Effector memory CD4-positive, alpha-beta T cell (primary cell): ENCODE results near the gene TAPBPL.

ENCODE experiments used
- DNase-seq, 3 donors: peaks; one replicate each; pipeline ENCODE4 v3.0.0-alpha.2; 2020
- H3K27ac ChIP-seq: 2 replicates; pipeline ENCODE4 v1.7.0; 2013; ENCODE audit warnings: mild to moderate bottlenecking, low read length, moderate library complexity; ENCODE audit not compliant: insufficient read depth, poor library complexity, severe bottlenecking
- H3K27me3 ChIP-seq: replicated peaks from 2 replicates; pipeline ENCODE4 v1.7.0; 2013; ENCODE audit warnings: mild to moderate bottlenecking, low read length; ENCODE audit not compliant: insufficient read depth, control insufficient read depth, poor library complexity, severe bottlenecking
- H3K36me3 ChIP-seq: 2 replicates; pipeline ENCODE4 v1.7.0; 2013; ENCODE audit warnings: mild to moderate bottlenecking, low read length, moderate library complexity; ENCODE audit not compliant: control insufficient read depth, insufficient read depth
- H3K4me1 ChIP-seq: 2 replicates; pipeline ENCODE4 v1.7.0; 2013; ENCODE audit warnings: low read length, mild to moderate bottlenecking; ENCODE audit not compliant: control insufficient read depth, insufficient read depth, poor library complexity, severe bottlenecking
- H3K4me3 ChIP-seq: 2 replicates; pipeline ENCODE4 v1.7.0; 2013; ENCODE audit warnings: low read length, low read depth, mild to moderate bottlenecking; ENCODE audit not compliant: insufficient read depth, poor library complexity, severe bottlenecking
- H3K9me3 ChIP-seq: 2 replicates; pipeline ENCODE4 v1.7.0; 2013; ENCODE audit warnings: mild to moderate bottlenecking, low read length, moderate library complexity; ENCODE audit not compliant: control insufficient read depth

Gene TAPBPL

GRCh38 chr12:6450869-6451347 is 934 bp upstream of the TAPBPL start:
- no peak for DNase-seq
- no peaks in the 10 kb centered on the region for H3K9me3 ChIP-seq
- peaks cover 20% of the 10 kb centered on the region for H3K36me3 ChIP-seq
- no peaks in the 10 kb centered on the region for H3K27me3 ChIP-seq
- peak overlapping the region; percentile 95 for H3K27ac ChIP-seq
- H3K4me1 ChIP-seq, result peaks cover 36% of the 10 kb centered on the region
- H3K4me3 ChIP-seq, result peak overlapping the region; percentile 94

DNA sequence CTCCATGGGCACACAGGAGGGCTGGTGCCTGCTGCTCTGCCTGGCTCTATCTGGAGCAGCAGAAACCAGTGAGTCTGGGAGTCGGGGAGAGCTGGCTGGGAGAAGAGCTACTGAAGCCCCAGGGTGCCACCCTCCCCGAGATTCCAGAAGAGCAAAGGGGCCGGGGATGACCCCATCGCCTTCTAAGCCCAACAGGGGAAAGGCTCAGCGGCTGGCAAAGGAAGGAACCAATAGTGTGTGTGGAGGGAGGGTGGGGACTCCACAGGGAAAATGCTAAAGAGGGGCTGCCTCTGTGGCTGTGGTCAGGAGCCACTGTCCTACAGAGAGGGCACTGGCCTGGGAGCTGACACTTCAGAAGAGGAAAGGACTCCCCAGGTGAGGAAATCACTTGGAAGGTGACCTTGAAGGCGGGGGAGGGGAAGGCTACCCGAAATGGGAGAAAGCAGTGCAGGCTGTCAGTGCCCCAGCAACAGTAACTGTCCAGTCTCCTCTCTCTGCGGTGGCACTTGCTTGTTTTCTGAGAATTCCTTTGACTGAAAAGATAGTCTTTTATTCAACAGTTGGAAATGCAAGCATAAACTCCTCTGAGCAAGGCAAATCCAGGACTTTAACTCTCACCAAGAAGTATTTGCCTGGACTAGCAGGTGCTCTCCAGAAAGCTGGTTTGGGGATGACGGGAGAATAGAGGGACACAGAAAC is 552 bp downstream of the TAPBPL start:
- H3K9me3 ChIP-seq, result no peaks in the 10 kb centered on the region
- H3K27ac ChIP-seq, result peak overlapping the region; percentile 95
- H3K4me1 ChIP-seq, result peaks cover 39% of the 10 kb centered on the region
- H3K36me3 ChIP-seq, result peaks cover 27% of the 10 kb centered on the region
- no peaks in the 10 kb centered on the region for H3K27me3 ChIP-seq
- H3K4me3 ChIP-seq, result peak overlapping the region; percentile 94
- no peak for DNase-seq

DNA sequence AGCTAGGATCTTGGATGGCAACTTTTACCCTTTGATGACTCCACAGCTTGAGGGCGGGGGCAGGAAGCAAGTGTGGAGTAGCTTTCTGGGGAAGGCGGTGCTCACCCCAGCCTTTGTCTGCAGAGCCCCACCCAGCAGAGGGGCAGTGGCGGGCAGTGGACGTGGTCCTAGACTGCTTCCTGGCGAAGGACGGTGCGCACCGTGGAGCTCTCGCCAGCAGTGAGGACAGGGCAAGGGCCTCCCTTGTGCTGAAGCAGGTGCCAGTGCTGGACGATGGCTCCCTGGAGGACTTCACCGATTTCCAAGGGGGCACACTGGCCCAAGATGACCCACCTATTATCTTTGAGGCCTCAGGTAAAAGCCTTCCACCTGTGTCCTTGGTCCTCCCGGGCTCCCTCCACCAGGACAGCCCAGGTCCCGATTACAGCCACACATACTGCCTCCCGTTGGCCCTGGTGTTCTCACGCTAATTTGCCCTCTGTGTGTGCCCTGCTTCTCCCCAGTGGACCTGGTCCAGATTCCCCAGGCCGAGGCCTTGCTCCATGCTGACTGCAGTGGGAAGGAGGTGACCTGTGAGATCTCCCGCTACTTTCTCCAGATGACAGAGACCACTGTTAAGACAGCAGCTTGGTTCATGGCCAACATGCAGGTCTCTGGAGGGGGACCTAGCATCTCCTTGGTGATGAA is 1.2 kb downstream of the TAPBPL start:
- Histone ChIP-seq H3K27ac (peak overlapping the region; percentile 95), H3K36me3 (peaks cover 32% of the 10 kb centered on the region), H3K9me3 (no peaks in the 10 kb centered on the region), H3K27me3 (no peaks in the 10 kb centered on the region), H3K4me1 (peaks cover 37% of the 10 kb centered on the region), H3K4me3 (peak overlapping the region; percentile 94)
- no peak for DNase-seq

GRCh38 chr12:6457220-6457945 is 5.5 kb downstream of the TAPBPL start:
- Histone ChIP-seq H3K27me3 (no peaks in the 10 kb centered on the region), H3K4me1 (peaks cover 46% of the 10 kb centered on the region), H3K36me3 (peaks cover 39% of the 10 kb centered on the region), H3K9me3 (no peaks in the 10 kb centered on the region), H3K4me3 (no peak overlapping the region), H3K27ac (no peak overlapping the region)
- DNase-seq, result no peak

GRCh38 chr12:6458281-6459003 is 6.6 kb downstream of the TAPBPL start:
- H3K27me3 ChIP-seq, result no peaks in the 10 kb centered on the region
- H3K27ac ChIP-seq, result no peak overlapping the region
- H3K4me3 ChIP-seq, result no peak overlapping the region
- peaks cover 46% of the 10 kb centered on the region for H3K4me1 ChIP-seq
- no peak for DNase-seq
- H3K36me3 ChIP-seq, result peaks cover 39% of the 10 kb centered on the region
- no peaks in the 10 kb centered on the region for H3K9me3 ChIP-seq

GRCh38 chr12:6459004-6459337 is 7.1 kb downstream of the TAPBPL start:
- Histone ChIP-seq H3K9me3 (no peaks in the 10 kb centered on the region), H3K27ac (no peak overlapping the region), H3K4me3 (no peak overlapping the region), H3K27me3 (no peaks in the 10 kb centered on the region), H3K36me3 (peaks cover 39% of the 10 kb centered on the region), H3K4me1 (peaks cover 47% of the 10 kb centered on the region)
- no peak for DNase-seq

DNA sequence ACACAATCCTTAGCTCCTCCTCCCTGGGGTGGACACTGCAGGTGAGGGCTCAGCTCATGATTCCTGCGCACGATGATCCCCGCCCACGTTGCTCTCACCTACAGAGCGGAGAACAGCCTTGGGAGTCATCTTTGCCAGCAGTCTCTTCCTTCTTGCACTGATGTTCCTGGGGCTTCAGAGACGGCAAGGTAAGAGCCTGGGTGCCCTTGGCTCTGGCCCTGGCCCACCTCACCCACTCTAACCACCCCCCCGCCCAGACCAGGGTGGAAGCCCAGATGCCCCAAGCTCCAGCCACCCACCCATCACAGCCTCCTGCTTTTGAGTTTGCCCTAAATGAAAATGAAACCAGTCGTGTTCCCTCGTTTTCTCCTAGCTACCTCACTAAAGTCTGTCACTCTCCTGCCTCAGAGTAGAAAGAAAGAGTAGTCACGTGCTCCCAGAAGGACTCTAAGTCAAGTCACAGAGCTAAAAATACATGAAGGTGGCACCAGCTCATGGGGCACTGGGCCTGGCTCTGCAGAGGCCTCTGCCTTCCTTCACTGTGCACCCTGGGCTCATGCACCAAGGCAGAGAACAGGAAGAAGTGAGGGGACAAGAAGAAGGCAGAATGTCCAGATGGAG is 9.0 kb downstream of the TAPBPL start:
- H3K4me1 ChIP-seq, result peaks cover 63% of the 10 kb centered on the region

DNA sequence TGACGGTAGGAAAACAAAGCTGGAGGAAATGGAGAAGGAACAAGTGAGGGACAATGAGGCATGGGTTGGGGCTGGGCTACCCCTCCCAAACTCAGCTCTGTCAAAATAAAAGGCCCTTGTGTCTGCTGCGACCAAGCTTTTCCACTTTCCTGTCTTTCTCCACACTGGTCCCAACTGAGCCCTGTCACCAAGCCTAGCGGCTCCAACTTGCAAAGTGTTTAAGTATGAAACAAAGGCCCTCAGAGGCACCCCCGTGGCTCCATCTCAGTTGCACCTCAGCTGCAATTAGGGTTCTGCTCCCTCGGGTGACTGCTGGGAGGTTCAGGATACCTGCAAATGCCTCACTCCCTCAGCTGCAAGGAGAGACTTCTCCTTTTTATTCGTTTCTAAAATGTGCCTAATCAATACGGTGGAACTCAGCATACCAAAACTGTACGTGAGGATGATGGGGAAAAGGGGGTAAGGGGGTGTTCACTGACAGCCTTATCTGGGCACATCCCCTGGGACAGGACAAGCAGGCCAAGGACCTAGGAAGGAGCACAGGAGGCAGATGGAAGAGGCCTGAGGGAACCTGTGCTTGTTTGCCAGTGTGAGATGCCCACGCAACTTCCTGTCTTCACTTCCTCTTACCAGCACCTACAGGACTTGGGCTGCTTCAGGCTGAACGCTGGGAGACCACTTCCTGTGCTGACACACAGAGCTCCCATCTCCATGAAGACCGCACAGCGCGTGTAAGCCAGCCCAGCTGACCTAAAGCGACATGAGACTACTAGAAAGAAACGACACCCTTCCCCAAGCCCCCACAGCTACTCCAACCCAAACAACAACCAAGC is 9.8 kb downstream of the TAPBPL start:
- peaks cover 45% of the 10 kb centered on the region for H3K36me3 ChIP-seq
- no peaks in the 10 kb centered on the region for H3K9me3 ChIP-seq
- H3K4me1 ChIP-seq, result peaks cover 64% of the 10 kb centered on the region
- DNase-seq, result peak; percentile 76 to 80 (median 79)
- H3K27me3 ChIP-seq, result no peaks in the 10 kb centered on the region
- peak overlapping the region; percentile 32 for H3K4me3 ChIP-seq
- peak overlapping the region; percentile 86 for H3K27ac ChIP-seq

More for the DNA sequence above, 9.0 kb downstream of the TAPBPL start:
- peak overlapping the region; percentile 86 for H3K27ac ChIP-seq
- H3K9me3 ChIP-seq, result no peaks in the 10 kb centered on the region
- no peaks in the 10 kb centered on the region for H3K27me3 ChIP-seq
- DNase-seq, result no peak
- H3K36me3 ChIP-seq, result peaks cover 37% of the 10 kb centered on the region
- peak overlapping the region; percentile 32 for H3K4me3 ChIP-seq
